H9 (cell line): ENCODE data around the gene TLE5. TPM values are rescaled to one million over a fixed set of nuclear protein-coding genes. Genes with fewer than 3 reads are reported as not detected.

Experiments
- DNase-seq: peaks from one replicate; pipeline ENCODE4 v3.0.0-alpha.2; 2017
- H2AFZ ChIP-seq: one replicate; pipeline ENCODE4 v1.6.1; 2013; ENCODE audit warnings: mild to moderate bottlenecking, low read length, control low read depth, moderate library complexity
- H2AK5ac ChIP-seq: 2 replicates; pipeline ENCODE4 v1.6.1; 2013; ENCODE audit warnings: low read length, control low read depth, mixed read lengths; ENCODE audit not compliant: insufficient read length
- H2BK120ac ChIP-seq: one replicate; pipeline ENCODE4 v1.6.1; 2013; ENCODE audit warnings: low read depth, mild to moderate bottlenecking, low read length, control low read depth, inconsistent platforms; ENCODE audit not compliant: poor library complexity, severe bottlenecking
- H2BK12ac ChIP-seq: 2 replicates; pipeline ENCODE4 v1.6.1; 2013; ENCODE audit warnings: low read length, control low read depth, mixed read lengths, low read depth; ENCODE audit not compliant: insufficient read length
- H2BK15ac ChIP-seq: 2 replicates; pipeline ENCODE4 v1.6.1; 2013; ENCODE audit warnings: low read depth, low read length, control low read depth
- H2BK20ac ChIP-seq: one replicate; pipeline ENCODE4 v1.6.1; 2013; ENCODE audit warnings: low read depth, mild to moderate bottlenecking, low read length, control low read depth, inconsistent platforms; ENCODE audit not compliant: poor library complexity, severe bottlenecking
- H2BK5ac ChIP-seq: 2 replicates; pipeline ENCODE4 v1.6.1; 2013; ENCODE audit warnings: low read length, control low read depth, mixed read lengths; ENCODE audit not compliant: insufficient read length
- H3K14ac ChIP-seq: 2 replicates; pipeline ENCODE4 v1.6.1; 2013; ENCODE audit warnings: low read length, control low read depth; ENCODE audit not compliant: insufficient read depth
- H3K18ac ChIP-seq: 2 replicates; pipeline ENCODE4 v1.6.1; 2013; ENCODE audit warnings: low read depth, mild to moderate bottlenecking, mixed read lengths, low read length, control low read depth; ENCODE audit not compliant: insufficient read length
- H3K23ac ChIP-seq: 2 replicates; pipeline ENCODE4 v1.6.1; 2013; ENCODE audit warnings: low read length, control low read depth, mixed read lengths, low read depth; ENCODE audit not compliant: insufficient read length
- H3K23me2 ChIP-seq: 2 replicates; pipeline ENCODE4 v1.6.1; 2013; ENCODE audit warnings: low read depth, mild to moderate bottlenecking, mixed read lengths, low read length, control low read depth; ENCODE audit not compliant: insufficient read length, poor library complexity, severe bottlenecking
- H3K27ac ChIP-seq: 2 replicates; pipeline ENCODE4 v1.5.1; 2013; ENCODE audit warnings: low read length, control low read depth, mixed read lengths, low read depth; ENCODE audit not compliant: insufficient read length
- H3K27me3 ChIP-seq: 2 replicates; pipeline ENCODE4 v1.6.1; 2013; ENCODE audit warnings: low read length, control low read depth, inconsistent platforms; ENCODE audit not compliant: insufficient read depth
- H3K4ac ChIP-seq: 2 replicates; pipeline ENCODE4 v1.6.1; 2013; ENCODE audit warnings: low read depth, mild to moderate bottlenecking, control low read depth, inconsistent platforms, low read length, moderate library complexity
- H3K4me1 ChIP-seq: 2 replicates; pipeline ENCODE4 v1.6.1; 2013; ENCODE audit warnings: low read length, control low read depth, inconsistent platforms; ENCODE audit not compliant: insufficient read depth
- H3K4me2 ChIP-seq: 2 replicates; pipeline ENCODE4 v1.6.1; 2013; ENCODE audit warnings: low read length, control low read depth, mixed read lengths; ENCODE audit not compliant: insufficient read length, insufficient read depth
- H3K56ac ChIP-seq: 2 replicates; pipeline ENCODE4 v1.6.1; 2013; ENCODE audit warnings: low read depth, mild to moderate bottlenecking, mixed read lengths, low read length, control low read depth; ENCODE audit not compliant: insufficient read length
- H3K79me1 ChIP-seq: 2 replicates; pipeline ENCODE4 v1.6.1; 2013; ENCODE audit warnings: low read depth, mild to moderate bottlenecking, moderate library complexity, low read length, control low read depth, inconsistent platforms; ENCODE audit not compliant: insufficient read depth, poor library complexity, severe bottlenecking
- H3K79me2 ChIP-seq: 2 replicates; pipeline ENCODE4 v1.6.1; 2013; ENCODE audit warnings: low read length, control low read depth, inconsistent platforms; ENCODE audit not compliant: insufficient read depth
- H3K9ac ChIP-seq: 2 replicates; pipeline ENCODE4 v1.6.1; 2013; ENCODE audit warnings: low read length, control low read depth, mixed read lengths; ENCODE audit not compliant: insufficient read length; ENCODE audit errors: extremely low read depth
- H3K9me3 ChIP-seq: one replicate; pipeline ENCODE4 v1.6.1; 2013; ENCODE audit warnings: low read depth, low read length, inconsistent platforms; ENCODE audit not compliant: control insufficient read depth
- H3T11ph ChIP-seq: one replicate; pipeline ENCODE4 v1.6.1; 2013; ENCODE audit warnings: mild to moderate bottlenecking, low read length, control low read depth, inconsistent platforms
- H4K20me1 ChIP-seq: one replicate; pipeline ENCODE4 v1.6.1; 2013; ENCODE audit not compliant: control insufficient read depth, insufficient read length, insufficient read depth
- H4K5ac ChIP-seq: 2 replicates; pipeline ENCODE4 v1.6.1; 2013; ENCODE audit warnings: low read depth, mild to moderate bottlenecking, mixed read lengths, low read length, control low read depth; ENCODE audit not compliant: insufficient read length
- H4K8ac ChIP-seq: replicated peaks from 2 replicates; pipeline ENCODE4 v1.6.1; 2013; ENCODE audit warnings: low read length, control low read depth, mixed read lengths, low read depth; ENCODE audit not compliant: insufficient read length
- H4K91ac ChIP-seq: 2 replicates; pipeline ENCODE4 v1.6.1; 2013; ENCODE audit warnings: low read depth, mild to moderate bottlenecking, moderate library complexity, mixed read lengths, low read length, control low read depth; ENCODE audit not compliant: insufficient read length
- H3K27ac Mint-ChIP-seq, 3 experiments: 2 replicates in 2 of 3; 3 replicates in 1 of 3; pipeline ENCODE4 v1.8.0; 2020 to 2021; ENCODE audit warnings: mixed read lengths in 3 of 3, mild to moderate bottlenecking in 1 of 3, moderate library complexity in 1 of 3
- H3K27me3 Mint-ChIP-seq: 2 replicates; pipeline ENCODE4 v1.8.0; 2021; ENCODE audit warnings: low read depth, mild to moderate bottlenecking, moderate library complexity, mixed read lengths
- H3K36me3 Mint-ChIP-seq, 3 experiments: 2 replicates in 2 of 3; 3 replicates in 1 of 3; pipeline ENCODE4 v1.8.0; 2020 to 2021; ENCODE audit warnings: low read depth in 3 of 3, mixed read lengths in 3 of 3; ENCODE audit not compliant: insufficient read depth in 1 of 3
- H3K4me1 Mint-ChIP-seq, 2 experiments: 2 replicates each; pipeline ENCODE4 v1.8.0; 2020; ENCODE audit warnings: mixed read lengths in 2 of 2
- H3K4me3 Mint-ChIP-seq, 2 experiments: 2 replicates in 1 of 2; 3 replicates in 1 of 2; pipeline ENCODE4 v1.8.0; 2020 to 2021; ENCODE audit warnings: mild to moderate bottlenecking in 2 of 2, mixed read lengths in 2 of 2, moderate library complexity in 1 of 2
- H3K9me3 Mint-ChIP-seq, 2 experiments: 2 replicates in 1 of 2; 3 replicates in 1 of 2; pipeline ENCODE4 v1.8.0; 2020; ENCODE audit warnings: mild to moderate bottlenecking in 2 of 2, mixed read lengths in 2 of 2, moderate library complexity in 1 of 2
- CTCF ChIP-seq: fragments of 200-600 bp; sonication (generic); conservative IDR thresholded peaks from 3 replicates; pipeline ENCODE4 v1.8.0; 2021; ENCODE audit warnings: antibody characterized with exemption, mild to moderate bottlenecking
- WGBS: extraction: QIAGEN DNeasy Blood & Tissue Kit; methylation state at CpG from one replicate; pipeline ENCODE4 v1.1.7; 2013; ENCODE audit warnings: missing lambda C conversion rate, low lambda C conversion rate, mixed read lengths; ENCODE audit not compliant: insufficient read length; ENCODE audit errors: extremely low coverage; 5-methylcytosine and 5-hydroxymethylcytosine counted together
- total RNA-seq: library from RNA; stranded (reverse); gene quantifications from 2 replicates; pipeline ENCODE4 v1.2.1, GENCODE V29; 2021

The TLE5 gene
- total RNA-seq, 1 experiment from 2014 or later, result 221 TPM

- H3K9ac ChIP-seq, result no peak overlapping the region
- H2AFZ ChIP-seq, result no peak overlapping the region
- H4K5ac ChIP-seq, result no peak overlapping the region
- H3K79me1 ChIP-seq, result no peaks in the 10 kb centered on the region
- no peak overlapping the region for H3K4ac ChIP-seq
- H3K9me3 Mint-ChIP-seq, result peaks cover 0 to 7% of the 10 kb centered on the region in 2 experiments; a peak in 2 of 5 replicates
- no peak overlapping the region for H2BK20ac ChIP-seq
- no peaks in the 10 kb centered on the region for H3K27me3 ChIP-seq
- no peaks in the 10 kb centered on the region for H3K36me3 Mint-ChIP-seq
- no peaks in the 10 kb centered on the region for H3K9me3 ChIP-seq
- peaks cover 18 to 38% of the 10 kb centered on the region in 2 experiments for H3K4me1 Mint-ChIP-seq
- peak overlapping the region; percentile 58; the same call in 1 of the 2 replicates for H3K14ac ChIP-seq
- no peak overlapping the region for H2AK5ac ChIP-seq
- no peak overlapping the region for H2BK12ac ChIP-seq
- no peak for TF ChIP-seq CTCF
- no peaks in the 10 kb centered on the region for H3K79me2 ChIP-seq
- H4K91ac ChIP-seq, result no peak overlapping the region
- peak overlapping the region; percentile 17 to 68; a peak in 4 of 5 replicates for H3K4me3 Mint-ChIP-seq
- no peaks in the 10 kb centered on the region for H4K20me1 ChIP-seq
- H3K4me1 ChIP-seq, result peaks cover 3% of the 10 kb centered on the region; the same call in 1 of the 2 replicates
- no peak for DNase-seq
- no peak overlapping the region for H2BK120ac ChIP-seq
- peaks cover 73% of the 10 kb centered on the region for H3K27me3 Mint-ChIP-seq
- H3K18ac ChIP-seq, result no peak overlapping the region
- no peak overlapping the region for H3K56ac ChIP-seq
- H3T11ph ChIP-seq, result no peak overlapping the region
- WGBS, result no CpG with 5 or more reads among the region's 40 CpGs
- no peak overlapping the region for H4K8ac ChIP-seq
- peaks cover 3% of the 10 kb centered on the region for H3K23me2 ChIP-seq
- H3K27ac ChIP-seq, result no peak overlapping the region
- H2BK15ac ChIP-seq, result no peak overlapping the region
- H3K4me2 ChIP-seq, result peak overlapping the region; percentile 50
- H2BK5ac ChIP-seq, result no peak overlapping the region
- H3K27ac Mint-ChIP-seq, result peak overlapping the region in 1 of 3 experiments; percentile 66; a peak in 3 of 7 replicates
- H3K23ac ChIP-seq, result no peak overlapping the region
Observed at GRCh38 chr19:3041761-3042620, 20.3 kb downstream of the TLE5 start.
